Peyer's patch (tissue), 4 donors: Measurements from ENCODE around the gene PRKRA.

Experiments
- CTCF ChIP-seq, 6 experiments: fragments of 450-650 bp in 4 of 6; fragments of 200-600 bp in 2 of 6; sonication (generic) in 1 of 6; IDR thresholded peaks; one replicate each; pipeline ENCODE4 v1.5.1; 2017 to 2019; ENCODE audit warnings: antibody characterized with exemption in 6 of 6, mild to moderate bottlenecking in 3 of 6, moderate library complexity in 1 of 6
- POLR2A ChIP-seq, 2 donors: fragments of 450-650 bp; IDR thresholded peaks; one replicate each; pipeline ENCODE4 v1.5.1; 2017; ENCODE audit warnings: antibody characterized with exemption in 2 of 2, mild to moderate bottlenecking in 2 of 2, moderate library complexity in 2 of 2

DNA sequence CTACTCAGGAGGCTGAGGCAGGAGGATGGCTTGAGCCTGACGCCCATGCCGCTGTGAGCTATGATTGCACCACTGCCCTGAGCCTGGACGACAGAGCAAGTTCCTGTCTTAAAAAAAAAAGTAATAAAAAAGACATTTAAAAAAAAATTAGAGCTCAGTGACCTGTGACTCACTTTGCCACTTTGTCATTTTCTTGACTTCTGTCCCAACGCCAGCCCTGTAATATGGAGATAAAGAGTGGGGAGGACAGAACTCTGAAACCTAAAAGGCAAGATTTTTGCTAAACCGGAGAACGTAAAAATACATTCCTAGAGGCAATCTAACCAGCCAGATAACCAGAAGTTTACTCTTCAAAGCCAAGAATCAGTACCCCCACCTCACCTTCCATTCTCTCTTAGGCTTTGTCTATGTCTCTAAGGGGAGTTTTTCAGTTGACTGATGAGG, 49.0 kb downstream of the PRKRA start:
- TF ChIP-seq CTCF (IDR thresholded peaks at IDR 0.05) (no peak), POLR2A (IDR thresholded peaks at IDR 0.05) (no peak)
